Measurements from ENCODE around the gene OR5K1. TPM values are rescaled to one million over a fixed set of nuclear protein-coding genes. Genes with fewer than 3 reads are reported as not detected.

OR5K1 gene
- total RNA-seq, 1 donor, result not detected

- DNase-seq (ENCODE audit: low read depth), result no peak
- TF ChIP-seq CTCF (IDR thresholded peaks at IDR 0.05; ENCODE audit: insufficient read depth, low read length), result no peak
- H3K4me3 ChIP-seq (ENCODE audit: low read depth, low read length), result no peak within 1 kb of the TSS
These were observed 34.4 kb downstream of the OR5K1 start, which contains the start of gene OR5K2 for GRCh38 chr3:98497381-98497780. OR5K2 (plus strand) TSS chr3:98497681; CDS start chr3:98497681, 0 bp downstream.

GRCh38 chr3:98500019-98500418 is 37.0 kb downstream of the OR5K1 start:
- DNase-seq (ENCODE audit: low read depth), result no peak
- no peak overlapping the region for H3K4me3 ChIP-seq (ENCODE audit: low read depth, low read length)
- no peak for TF ChIP-seq CTCF (IDR thresholded peaks at IDR 0.05; ENCODE audit: insufficient read depth, low read length)

GRCh38 chr3:98501270-98501669 is 38.3 kb downstream of the OR5K1 start:
- no peak overlapping the region for H3K4me3 ChIP-seq (ENCODE audit: low read depth, low read length)
- TF ChIP-seq CTCF (IDR thresholded peaks at IDR 0.05; ENCODE audit: insufficient read depth, low read length), result no peak
- DNase-seq (ENCODE audit: low read depth), result no peak

GRCh38 chr3:98501863-98502576 is 39.0 kb downstream of the OR5K1 start:
- no peak for DNase-seq (ENCODE audit: low read depth)
- no peak overlapping the region for H3K4me3 ChIP-seq (ENCODE audit: low read depth, low read length)
- no peak for TF ChIP-seq CTCF (IDR thresholded peaks at IDR 0.05; ENCODE audit: insufficient read depth, low read length)

DNA sequence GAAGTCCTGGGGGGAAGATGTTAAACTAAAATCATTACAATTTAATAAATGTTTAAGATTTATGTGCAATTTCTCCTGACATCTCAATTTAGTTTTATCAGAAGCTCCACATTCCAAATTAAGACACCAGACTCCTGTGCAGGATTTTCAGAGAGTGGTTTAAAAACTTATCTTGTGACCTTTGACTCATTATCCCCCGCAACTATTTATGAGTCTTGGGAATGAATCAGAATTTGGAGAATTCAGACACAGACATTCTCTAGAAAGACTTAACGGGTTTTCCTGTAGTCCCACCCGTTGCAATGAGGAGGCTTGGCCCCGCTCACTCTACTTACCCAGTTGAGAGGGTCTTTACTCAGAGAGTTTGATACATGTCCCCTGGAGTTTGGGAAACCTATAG is 41.5 kb downstream of the OR5K1 start:
- no peak overlapping the region for H3K4me3 ChIP-seq (ENCODE audit: low read depth, low read length)
- no peak for DNase-seq (ENCODE audit: low read depth)
- TF ChIP-seq CTCF (IDR thresholded peaks at IDR 0.05; ENCODE audit: insufficient read depth, low read length), result no peak

- TF ChIP-seq CTCF (IDR thresholded peaks at IDR 0.05; ENCODE audit: insufficient read depth, low read length), result no peak
- no peak for DNase-seq (ENCODE audit: low read depth)
- no peak overlapping the region for H3K4me3 ChIP-seq (ENCODE audit: low read depth, low read length)
These were observed 45.6 kb downstream of the OR5K1 start for GRCh38 chr3:98508582-98508981.

- no peak for DNase-seq (ENCODE audit: low read depth)
- no peak for TF ChIP-seq CTCF (IDR thresholded peaks at IDR 0.05; ENCODE audit: insufficient read depth, low read length)
- no peak overlapping the region for H3K4me3 ChIP-seq (ENCODE audit: low read depth, low read length)
These were observed 49.6 kb downstream of the OR5K1 start for GRCh38 chr3:98512576-98512975.

Measured in fibroblast of the aortic adventitia (primary cell).